Large intestine (tissue), 3 donors: ENCODE results near the gene PRKCG. TPM values are rescaled to one million over a fixed set of nuclear protein-coding genes. Genes with fewer than 3 reads are reported as not detected.

Source experiments
- DNase-seq, 2 donors: peaks; one replicate each; pipeline versions ENCODE4 v3.0.0 to v3.0.0-alpha.2; 2013
- H3K27ac ChIP-seq: one replicate; pipeline ENCODE4 v1.5.1; 2013; ENCODE audit warnings: low read length
- H3K27me3 ChIP-seq: 2 replicates; pipeline ENCODE4 v1.6.1; 2013; ENCODE audit warnings: low read length; ENCODE audit not compliant: control insufficient read depth, insufficient read depth
- H3K36me3 ChIP-seq: 2 replicates; pipeline ENCODE4 v1.6.1; 2013; ENCODE audit warnings: low read length; ENCODE audit not compliant: control insufficient read depth, insufficient read depth
- H3K4me1 ChIP-seq: one replicate; pipeline ENCODE4 v1.6.1; 2013; ENCODE audit warnings: low read length; ENCODE audit not compliant: control insufficient read depth, insufficient read depth
- H3K4me3 ChIP-seq: one replicate; pipeline ENCODE4 v1.5.1; 2013; ENCODE audit warnings: low read length
- H3K9me3 ChIP-seq: one replicate; pipeline ENCODE4 v1.6.1; 2013; ENCODE audit warnings: mild to moderate bottlenecking, low read depth, low read length, moderate library complexity; ENCODE audit not compliant: control insufficient read depth
- WGBS: methylation state at CpG from one replicate; pipeline ENCODE4 v1.1.5; 2013; ENCODE audit warnings: low lambda C conversion rate; ENCODE audit not compliant: insufficient coverage; 5-methylcytosine and 5-hydroxymethylcytosine counted together
- polyA plus RNA-seq: library from polyadenylated mRNA; unstranded; fragments of 120-200 nt; gene quantifications from one replicate; pipeline ENCODE4 v1.2.1, GENCODE V29; 2013

Gene PRKCG
- polyA plus RNA-seq, 1 donor: 0.67 TPM

DNA sequence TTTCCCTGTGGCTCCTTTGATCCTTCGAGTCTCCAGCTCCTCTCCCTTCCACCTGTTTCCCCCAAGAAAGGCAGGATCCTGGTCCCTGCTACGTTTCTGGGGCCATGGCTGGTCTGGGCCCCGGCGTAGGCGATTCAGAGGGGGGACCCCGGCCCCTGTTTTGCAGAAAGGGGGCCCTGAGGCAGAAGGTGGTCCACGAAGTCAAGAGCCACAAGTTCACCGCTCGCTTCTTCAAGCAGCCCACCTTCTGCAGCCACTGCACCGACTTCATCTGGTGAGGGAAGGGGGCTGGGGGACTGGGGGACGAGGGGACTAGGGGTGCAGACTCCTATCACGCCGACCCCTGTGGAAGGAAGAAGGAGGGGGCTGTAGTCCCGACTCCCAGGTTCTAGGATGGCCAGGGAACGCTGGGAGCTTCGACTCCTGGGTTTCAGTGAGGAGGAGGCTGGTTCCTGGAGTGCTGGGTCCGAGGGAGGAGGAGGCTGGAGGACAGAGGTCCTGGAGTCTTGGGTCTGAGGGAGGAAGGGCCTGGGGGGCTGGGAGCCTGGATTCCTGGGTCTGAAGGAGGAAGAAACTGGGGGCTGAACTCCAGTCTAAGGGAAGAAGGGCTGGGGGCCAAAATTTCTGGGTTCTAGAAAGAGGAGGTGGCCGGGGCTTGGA lies 524 bp downstream of the PRKCG start:
- H3K27me3 ChIP-seq: peaks cover 61% of the 10 kb centered on the region
- no peak for DNase-seq
- no CpG with 5 or more reads among the region's 18 CpGs for WGBS
- H3K36me3 ChIP-seq: no peaks in the 10 kb centered on the region
- H3K9me3 ChIP-seq: no peaks in the 10 kb centered on the region
- H3K27ac ChIP-seq: no peak overlapping the region
- no peak overlapping the region for H3K4me3 ChIP-seq
- H3K4me1 ChIP-seq: peaks cover 12% of the 10 kb centered on the region

DNA sequence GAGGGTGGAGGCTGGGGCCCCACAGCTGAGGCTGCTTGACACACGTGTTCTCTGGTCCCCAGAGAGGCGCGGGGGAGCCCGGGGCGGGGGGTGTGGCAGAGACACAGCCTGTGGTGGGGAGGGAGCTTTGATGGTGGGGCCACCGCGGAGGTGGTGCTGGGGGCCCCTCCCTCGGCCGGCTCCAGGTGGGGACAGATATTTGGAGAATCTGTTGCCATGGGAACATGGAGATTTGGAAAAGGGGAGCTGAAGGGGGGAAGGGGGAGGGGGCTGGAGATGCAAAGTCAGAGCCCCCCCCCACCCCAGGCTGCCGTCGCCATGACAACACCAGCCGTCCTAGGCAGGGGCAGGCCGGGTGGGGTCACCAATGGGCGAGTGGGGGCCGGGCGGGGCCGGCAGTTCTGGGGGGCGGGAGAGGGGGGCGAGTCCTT lies 1.2 kb downstream of the PRKCG start:
- Histone ChIP-seq H3K4me1 (peaks cover 12% of the 10 kb centered on the region), H3K9me3 (no peaks in the 10 kb centered on the region), H3K4me3 (no peak overlapping the region), H3K27me3 (peaks cover 61% of the 10 kb centered on the region), H3K27ac (no peak overlapping the region), H3K36me3 (no peaks in the 10 kb centered on the region)
- DNase-seq: no peak
- no CpG with 5 or more reads among the region's 19 CpGs for WGBS

DNA sequence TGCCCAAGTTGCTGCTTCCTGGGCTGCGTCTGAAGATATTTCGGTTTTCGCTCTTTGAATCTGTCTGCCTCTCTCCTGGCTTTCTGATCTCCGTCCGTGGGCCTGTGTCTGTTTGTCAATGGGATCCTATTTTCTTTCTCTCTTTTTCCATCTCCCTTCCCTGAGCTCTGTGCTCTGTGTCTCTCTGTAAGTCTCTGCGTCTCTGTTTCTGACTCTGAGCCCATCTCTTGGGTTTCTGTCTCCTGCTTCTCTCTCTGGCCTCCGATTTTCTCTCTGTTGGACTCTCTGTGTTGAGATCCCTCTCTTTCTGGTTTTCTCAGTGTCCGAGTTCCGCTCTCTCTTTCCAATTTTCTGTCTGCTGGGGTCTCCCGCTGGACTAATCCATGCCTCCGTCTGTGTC lies 1.7 kb downstream of the PRKCG start:
- Histone ChIP-seq H3K4me3 (no peak overlapping the region), H3K36me3 (no peaks in the 10 kb centered on the region), H3K9me3 (no peaks in the 10 kb centered on the region), H3K27me3 (peaks cover 61% of the 10 kb centered on the region), H3K27ac (no peak overlapping the region), H3K4me1 (peaks cover 12% of the 10 kb centered on the region)
- 15% methylated on average over 7 of the region's 11 CpGs for WGBS
- no peak for DNase-seq

DNA sequence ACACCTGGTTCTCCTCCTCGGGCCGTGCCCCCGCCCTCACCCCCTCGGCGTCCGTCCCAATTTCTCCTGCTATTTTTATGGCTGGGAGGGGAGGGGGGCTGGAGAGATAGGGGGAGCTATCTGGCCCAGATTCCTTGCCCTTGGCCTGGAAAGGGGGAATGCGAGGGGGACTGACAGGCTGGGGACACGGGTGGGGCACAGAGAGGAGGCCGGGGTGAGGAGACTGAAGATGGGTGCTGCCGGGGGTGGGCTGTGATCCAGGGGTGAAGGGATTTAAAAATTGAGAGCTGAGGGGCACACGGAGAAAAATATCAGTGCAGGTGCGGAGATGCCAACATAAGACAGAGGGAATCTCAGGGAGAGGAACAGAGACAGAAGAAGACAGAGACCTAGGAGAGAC lies 2.3 kb downstream of the PRKCG start:
- 59% methylated on average over 3 of the region's 12 CpGs for WGBS
- DNase-seq: no peak
- H3K27me3 ChIP-seq: peaks cover 61% of the 10 kb centered on the region

DNA sequence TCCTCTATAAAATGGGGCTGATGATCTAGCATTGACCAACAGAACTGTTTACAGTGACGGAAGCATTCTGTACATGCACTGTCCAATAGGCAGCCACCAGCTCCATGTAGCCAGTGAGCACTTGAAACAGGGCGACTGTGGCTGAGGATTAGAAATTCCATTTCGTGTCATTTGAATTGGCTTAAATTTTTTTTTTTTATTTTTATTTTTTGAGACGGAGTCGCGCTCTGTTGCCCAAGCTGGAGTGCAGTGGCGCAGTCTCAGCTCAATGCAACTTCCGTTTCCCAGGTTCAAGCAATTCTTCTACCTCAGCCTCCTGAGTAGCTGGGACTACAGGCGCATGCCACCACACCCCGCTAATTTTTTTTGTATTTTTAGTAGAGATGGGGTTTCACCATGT lies 3.0 kb downstream of the PRKCG start:
- H3K4me1 ChIP-seq: peaks cover 8% of the 10 kb centered on the region
- WGBS: 100% methylated on average over 1 of the region's 10 CpGs
- H3K36me3 ChIP-seq: no peaks in the 10 kb centered on the region
- no peak for DNase-seq
- no peak overlapping the region for H3K4me3 ChIP-seq
- no peaks in the 10 kb centered on the region for H3K9me3 ChIP-seq
- H3K27me3 ChIP-seq: peaks cover 57% of the 10 kb centered on the region
- H3K27ac ChIP-seq: no peak overlapping the region

More for the DNA sequence above, 2.3 kb downstream of the PRKCG start:
- Histone ChIP-seq H3K36me3 (no peaks in the 10 kb centered on the region), H3K4me1 (peaks cover 12% of the 10 kb centered on the region), H3K4me3 (no peak overlapping the region), H3K27ac (no peak overlapping the region), H3K9me3 (no peaks in the 10 kb centered on the region)

DNA sequence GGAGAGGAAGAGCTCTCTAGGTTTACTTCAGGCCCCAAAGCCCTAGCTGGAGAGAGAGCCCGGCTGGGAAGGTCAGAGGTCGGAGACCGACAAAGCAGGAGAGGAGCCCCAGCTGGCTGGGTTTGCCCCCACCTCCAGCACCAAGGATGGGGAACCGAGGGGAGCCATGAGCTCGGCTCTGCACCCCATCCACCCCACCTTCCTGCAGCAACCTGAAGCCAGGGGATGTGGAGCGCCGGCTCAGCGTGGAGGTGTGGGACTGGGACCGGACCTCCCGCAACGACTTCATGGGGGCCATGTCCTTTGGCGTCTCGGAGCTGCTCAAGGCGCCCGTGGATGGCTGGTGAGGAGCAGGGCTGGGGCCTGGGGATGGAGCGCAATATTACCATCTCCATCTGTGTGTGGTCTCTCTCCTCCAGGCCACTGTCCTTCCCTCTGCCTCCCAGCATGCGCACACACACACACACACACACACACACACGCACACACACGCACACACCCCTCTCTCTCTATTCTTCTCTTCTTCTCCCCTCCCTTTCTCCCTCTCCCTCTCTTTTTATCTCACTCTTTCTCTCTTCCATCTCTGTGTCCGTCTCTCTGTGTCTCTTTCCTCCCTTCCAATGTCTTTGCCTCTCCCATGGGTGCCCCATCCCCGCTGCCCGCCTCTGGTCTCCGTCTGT lies 10.4 kb downstream of the PRKCG start:
- Histone ChIP-seq H3K36me3 (no peaks in the 10 kb centered on the region), H3K9me3 (no peaks in the 10 kb centered on the region), H3K4me3 (no peak overlapping the region), H3K4me1 (no peaks in the 10 kb centered on the region), H3K27me3 (peaks cover 17% of the 10 kb centered on the region), H3K27ac (no peak overlapping the region)
- no peak for DNase-seq
- WGBS: 43% methylated on average over 3 of the region's 23 CpGs

DNA sequence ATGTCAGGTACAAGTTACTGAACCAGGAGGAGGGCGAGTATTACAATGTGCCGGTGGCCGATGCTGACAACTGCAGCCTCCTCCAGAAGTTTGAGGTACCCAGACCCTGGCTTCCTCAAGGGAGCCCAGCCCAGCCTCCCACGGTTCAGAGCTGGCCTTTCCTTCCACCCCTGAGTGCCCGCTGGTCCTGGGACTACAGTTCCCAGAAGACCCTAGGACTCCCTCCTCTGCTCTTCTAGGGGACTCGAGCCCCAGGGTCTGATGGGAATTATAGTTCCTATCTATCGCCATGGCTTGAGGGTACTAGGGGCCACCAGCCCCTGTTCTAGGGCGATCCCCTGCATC lies 11.0 kb downstream of the PRKCG start:
- DNase-seq: no peak
- peaks cover 21% of the 10 kb centered on the region for H3K27me3 ChIP-seq
- no CpG with 5 or more reads among the region's 8 CpGs for WGBS

DNA sequence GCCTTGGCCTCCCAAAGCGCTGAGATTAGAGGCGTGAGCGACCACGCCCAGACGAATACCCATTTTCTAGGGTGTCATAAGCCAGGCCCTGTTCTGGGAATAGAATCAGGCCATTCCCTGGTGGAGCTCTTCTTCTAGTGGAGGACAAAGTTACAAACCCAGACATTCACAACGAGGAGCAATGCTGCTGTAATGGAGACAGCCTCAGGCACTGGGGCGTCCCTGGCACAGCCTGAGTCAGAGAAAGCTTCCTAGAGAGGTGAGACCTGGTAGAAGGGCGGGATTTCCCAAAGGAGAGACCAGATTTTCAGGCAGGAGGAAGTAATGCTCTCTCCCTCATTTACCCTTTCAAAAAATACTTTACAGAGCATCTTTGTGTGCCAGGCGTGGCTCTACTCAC lies 12.7 kb downstream of the PRKCG start:
- 80% methylated on average over 1 of the region's 9 CpGs for WGBS
- H3K9me3 ChIP-seq: no peaks in the 10 kb centered on the region
- no peaks in the 10 kb centered on the region for H3K4me1 ChIP-seq
- peaks cover 25% of the 10 kb centered on the region for H3K27me3 ChIP-seq
- H3K4me3 ChIP-seq: no peak overlapping the region
- DNase-seq: no peak
- no peaks in the 10 kb centered on the region for H3K36me3 ChIP-seq
- H3K27ac ChIP-seq: no peak overlapping the region

More for the DNA sequence above, 11.0 kb downstream of the PRKCG start:
- no peaks in the 10 kb centered on the region for H3K36me3 ChIP-seq
- no peak overlapping the region for H3K4me3 ChIP-seq
- no peaks in the 10 kb centered on the region for H3K9me3 ChIP-seq
- no peak overlapping the region for H3K27ac ChIP-seq
- H3K4me1 ChIP-seq: no peaks in the 10 kb centered on the region

DNA sequence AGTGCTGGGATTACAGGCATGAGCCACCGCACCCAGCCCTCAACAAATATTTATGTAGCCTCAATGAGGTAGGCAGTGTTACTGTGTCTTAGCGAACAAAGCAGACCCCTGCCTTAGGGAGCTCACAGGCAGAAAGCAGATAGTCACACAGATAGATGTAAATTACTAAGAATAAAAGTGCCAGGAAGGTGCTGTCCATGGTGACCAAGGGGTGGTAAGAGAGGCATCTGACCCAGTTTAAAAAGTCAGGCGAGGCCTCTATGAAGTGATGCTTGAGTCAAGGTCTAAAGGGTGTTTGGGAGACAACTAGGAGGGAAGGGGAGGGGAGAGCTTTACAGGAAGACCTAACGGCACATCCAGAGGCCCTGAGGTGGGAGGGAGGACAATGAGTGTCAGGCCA lies 14.7 kb downstream of the PRKCG start:
- DNase-seq: no peak
- H3K4me1 ChIP-seq: no peaks in the 10 kb centered on the region
- H3K36me3 ChIP-seq: no peaks in the 10 kb centered on the region
- H3K9me3 ChIP-seq: no peaks in the 10 kb centered on the region
- peaks cover 20% of the 10 kb centered on the region for H3K27me3 ChIP-seq
- H3K4me3 ChIP-seq: no peak overlapping the region
- WGBS: 20% methylated on average over 2 of the region's 4 CpGs
- no peak overlapping the region for H3K27ac ChIP-seq

DNA sequence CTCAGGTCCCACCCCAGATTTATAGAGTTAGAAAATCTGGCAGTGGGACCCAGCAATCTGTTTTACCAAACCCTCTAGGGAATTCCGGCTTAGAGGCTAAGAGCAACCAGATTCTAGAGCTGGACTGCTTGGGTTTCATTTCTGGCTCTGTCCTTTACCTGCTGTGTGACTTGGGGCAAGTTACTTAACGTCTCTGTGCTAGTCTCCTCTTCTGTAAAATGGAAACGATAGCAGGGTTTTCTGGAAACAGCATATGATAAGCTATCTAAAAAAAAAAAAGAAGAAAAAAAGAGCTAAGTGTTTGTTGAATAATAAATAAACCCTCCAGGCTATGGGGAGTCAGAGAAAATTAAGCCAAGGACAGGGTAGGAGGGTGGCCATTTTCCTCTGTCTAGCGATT lies 15.5 kb downstream of the PRKCG start:
- WGBS: 70% methylated on average over 2 of the region's 4 CpGs
- H3K36me3 ChIP-seq: no peaks in the 10 kb centered on the region
- H3K27me3 ChIP-seq: peaks cover 17% of the 10 kb centered on the region
- no peaks in the 10 kb centered on the region for H3K4me1 ChIP-seq
- DNase-seq: no peak
- no peak overlapping the region for H3K27ac ChIP-seq
- H3K4me3 ChIP-seq: no peak overlapping the region
- no peaks in the 10 kb centered on the region for H3K9me3 ChIP-seq

DNA sequence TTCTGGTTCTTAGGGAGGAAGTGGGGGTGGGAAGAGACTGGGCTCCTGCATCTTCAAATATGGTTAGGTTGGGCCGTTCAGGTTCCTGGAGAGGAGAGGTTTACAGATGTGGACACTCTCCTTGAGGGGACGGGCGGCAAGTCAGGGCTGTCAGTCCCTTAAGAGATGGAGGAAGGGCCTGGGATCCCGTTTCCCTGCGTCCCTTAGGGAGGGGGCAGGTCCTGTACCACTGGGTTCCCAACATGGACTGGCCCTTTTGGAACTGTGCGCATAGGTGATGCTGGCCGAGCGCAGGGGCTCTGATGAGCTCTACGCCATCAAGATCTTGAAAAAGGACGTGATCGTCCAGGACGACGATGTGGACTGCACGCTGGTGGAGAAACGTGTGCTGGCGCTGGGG lies 16.2 kb downstream of the PRKCG start:
- no peaks in the 10 kb centered on the region for H3K36me3 ChIP-seq
- DNase-seq: no peak
- H3K27me3 ChIP-seq: peaks cover 13% of the 10 kb centered on the region
- no peak overlapping the region for H3K4me3 ChIP-seq
- H3K27ac ChIP-seq: no peak overlapping the region
- H3K9me3 ChIP-seq: no peaks in the 10 kb centered on the region
- WGBS: no CpG with 5 or more reads among the region's 16 CpGs
- H3K4me1 ChIP-seq: no peaks in the 10 kb centered on the region
